ENCODE data around the gene FGA. TPM values are rescaled to one million over a fixed set of nuclear protein-coding genes. Genes with fewer than 3 reads are reported as not detected.

Gene FGA
- total and polyA plus RNA-seq, 12 donors, result 0.01 to 0.37 TPM; not detected in 10

GRCh38 chr4:154588198-154588597 is 2.3 kb downstream of the FGA start:
- ATAC-seq, result no peak
- WGBS, 2 donors, result 72 to 75% methylated on average over 2 of the region's 2 CpGs

GRCh38 chr4:154586296-154587033 is 4.1 kb downstream of the FGA start:
- peaks cover 0 to 27% (median 5%) of the 10 kb centered on the region in 7 donors for H3K27me3 ChIP-seq
- H3K36me3 ChIP-seq, result no peaks in the 10 kb centered on the region
- DNase-seq, result no peak
- no peak for TF ChIP-seq CTCF (IDR thresholded peaks at IDR 0.05)
- H3K9me3 ChIP-seq, result no peaks in the 10 kb centered on the region
- no peaks in the 10 kb centered on the region for H3K4me1 ChIP-seq
- H3K27ac ChIP-seq, result no peak overlapping the region
- no peak overlapping the region for H3K4me3 ChIP-seq
- intact Hi-C loops (cut with DNase I), result loop anchor here in 1 of 10 donors (2.0 kb wide), 1 partner anchor 14 kb away; no protein-coding TSS in a partner anchor
- no peak for ATAC-seq
- WGBS, 2 donors, result 85 to 87% methylated on average over 13 of the region's 13 CpGs

More at GRCh38 chr4:154588198-154588597, 2.3 kb downstream of the FGA start:
- H3K36me3 ChIP-seq, result no peaks in the 10 kb centered on the region
- no peak overlapping the region for H3K4me3 ChIP-seq
- peaks cover 0 to 27% (median 5%) of the 10 kb centered on the region in 7 donors for H3K27me3 ChIP-seq
- H3K4me1 ChIP-seq, result no peaks in the 10 kb centered on the region
- H3K27ac ChIP-seq, result no peak overlapping the region
- no peak for TF ChIP-seq CTCF (IDR thresholded peaks at IDR 0.05)
- no peak for DNase-seq
- no peaks in the 10 kb centered on the region for H3K9me3 ChIP-seq
- intact Hi-C loops (cut with DNase I), result no loop called here

GRCh38 chr4:154585369-154586018 is 5.0 kb downstream of the FGA start:
- TF ChIP-seq CTCF (IDR thresholded peaks at IDR 0.05), result no peak
- intact Hi-C loops (cut with DNase I), result loop anchor here in 1 of 10 donors (2.0 kb wide), 1 partner anchor 15 kb away; no protein-coding TSS in a partner anchor
- 80 to 86% methylated on average over 10 of the region's 10 CpGs for WGBS, 2 donors
- Histone ChIP-seq H3K27ac (no peak overlapping the region), H3K4me3 (no peak overlapping the region), H3K27me3 (peaks cover 0 to 18% (median 3%) of the 10 kb centered on the region in 7 donors), H3K36me3 (no peaks in the 10 kb centered on the region), H3K4me1 (no peaks in the 10 kb centered on the region), H3K9me3 (no peaks in the 10 kb centered on the region)
- ATAC-seq (no peak), DNase-seq (no peak)

- Histone ChIP-seq H3K9me3 (no peaks in the 10 kb centered on the region), H3K4me3 (no peak overlapping the region), H3K27me3 (peaks cover 0 to 19% (median 0%) of the 10 kb centered on the region in 7 donors), H3K36me3 (no peaks in the 10 kb centered on the region), H3K27ac (no peak overlapping the region), H3K4me1 (no peaks in the 10 kb centered on the region)
- no peak for TF ChIP-seq CTCF (IDR thresholded peaks at IDR 0.05)
- no peak for DNase-seq
- intact Hi-C loops (cut with DNase I), result no loop called here
- no peak for ATAC-seq
- 85 to 87% methylated on average over 5 of the region's 5 CpGs for WGBS, 2 donors
These were observed 6.3 kb downstream of the FGA start for GRCh38 chr4:154584259-154584658.

All from heart right ventricle (tissue), 16 donors.